Measurements from ENCODE around the gene LY6G6F.

- TF ChIP-seq CTCF (IDR thresholded peaks at IDR 0.05; ENCODE audit: low read length) (no peak; the same call in 1 of the 2 replicates), EZH2 (IDR thresholded peaks at IDR 0.05; ENCODE audit: borderline replicate concordance, low read length) (no peak)
Measured at GRCh38 chr6:31729515-31729978, 22.9 kb downstream of the LY6G6F start.

Measured in OCI-LY1 (cell line).